IPS-20b (cell line): ENCODE measurements around the gene ALDH16A1.

Experiments used
- H3K27ac ChIP-seq: one replicate; pipeline ENCODE4 v1.5.1; 2013; ENCODE audit warnings: low read length
- H3K27me3 ChIP-seq: 2 replicates; pipeline ENCODE4 v1.6.1; 2013; ENCODE audit warnings: mild to moderate bottlenecking, low read length, inconsistent platforms; ENCODE audit not compliant: insufficient read depth
- H3K36me3 ChIP-seq: 2 replicates; pipeline ENCODE4 v1.6.1; 2013; ENCODE audit warnings: low read depth, mild to moderate bottlenecking, inconsistent platforms, low read length, moderate library complexity; ENCODE audit not compliant: insufficient read depth
- H3K4me1 ChIP-seq: 2 replicates; pipeline ENCODE4 v1.6.1; 2013; ENCODE audit warnings: mild to moderate bottlenecking, control low read depth, inconsistent platforms, low read length, moderate library complexity; ENCODE audit not compliant: insufficient read depth
- H3K4me3 ChIP-seq: 2 replicates; pipeline ENCODE4 v1.5.1; 2013; ENCODE audit warnings: mild to moderate bottlenecking, low read length, inconsistent platforms
- H3K9ac ChIP-seq: 2 replicates; pipeline ENCODE4 v1.6.1; 2013; ENCODE audit warnings: low read depth, mild to moderate bottlenecking, inconsistent platforms, low read length, moderate library complexity
- H3K9me3 ChIP-seq: 2 replicates; pipeline ENCODE4 v1.6.1; 2013; ENCODE audit warnings: mild to moderate bottlenecking, low read depth, low read length, inconsistent platforms; ENCODE audit not compliant: insufficient read depth

The ALDH16A1 gene

GRCh38 chr19:49486710-49487276 lies 33.8 kb downstream of the ALDH16A1 start:
- no peaks in the 10 kb centered on the region for H3K9me3 ChIP-seq
- H3K36me3 ChIP-seq, result peaks cover 43% of the 10 kb centered on the region
- H3K4me1 ChIP-seq, result peaks cover 5% of the 10 kb centered on the region
- H3K4me3 ChIP-seq, result no peak overlapping the region
- 0 out of 2 replicates have a peak overlapping the region, but pooled peaks have one; percentile 34 for H3K9ac ChIP-seq
- H3K27me3 ChIP-seq, result no peaks in the 10 kb centered on the region
- no peak overlapping the region for H3K27ac ChIP-seq

- Histone ChIP-seq H3K4me1 (peaks cover 5% of the 10 kb centered on the region), H3K36me3 (peaks cover 49% of the 10 kb centered on the region), H3K9ac (peak within 1 kb of the TSS; percentile 100), H3K4me3 (peak within 1 kb of the TSS; percentile 94), H3K27ac (peak within 1 kb of the TSS; percentile 98), H3K9me3 (no peaks in the 10 kb centered on the region), H3K27me3 (no peaks in the 10 kb centered on the region)
Measured at GRCh38 chr19:49487277-49488045, 34.4 kb downstream of the ALDH16A1 start, which contains the start of gene RPL13A. RPL13A (plus strand) TSS chr19:49487608; CDS start chr19:49487630, 22 bp downstream.

GRCh38 chr19:49488046-49488862 lies 35.2 kb downstream of the ALDH16A1 start:
- peaks cover 54% of the 10 kb centered on the region for H3K36me3 ChIP-seq
- peak overlapping the region; percentile 94 for H3K4me3 ChIP-seq
- H3K4me1 ChIP-seq, result peaks cover 5% of the 10 kb centered on the region

GRCh38 chr19:49488863-49489537 lies 36.0 kb downstream of the ALDH16A1 start:
- Histone ChIP-seq H3K4me1 (peaks cover 5% of the 10 kb centered on the region), H3K27ac (peak overlapping the region; percentile 98), H3K27me3 (no peaks in the 10 kb centered on the region), H3K9me3 (no peaks in the 10 kb centered on the region), H3K4me3 (peak overlapping the region; percentile 94), H3K36me3 (peaks cover 54% of the 10 kb centered on the region), H3K9ac (peak overlapping the region; percentile 100)

More at GRCh38 chr19:49488046-49488862, 35.2 kb downstream of the ALDH16A1 start:
- peak overlapping the region; percentile 98 for H3K27ac ChIP-seq
- no peaks in the 10 kb centered on the region for H3K9me3 ChIP-seq
- H3K27me3 ChIP-seq, result no peaks in the 10 kb centered on the region
- H3K9ac ChIP-seq, result peak overlapping the region; percentile 100

GRCh38 chr19:49489601-49490167 lies 36.7 kb downstream of the ALDH16A1 start:
- H3K9ac ChIP-seq, result peak overlapping the region; percentile 100
- peaks cover 5% of the 10 kb centered on the region for H3K4me1 ChIP-seq
- no peaks in the 10 kb centered on the region for H3K9me3 ChIP-seq
- H3K27me3 ChIP-seq, result no peaks in the 10 kb centered on the region
- H3K27ac ChIP-seq, result peak overlapping the region; percentile 98
- H3K4me3 ChIP-seq, result peak overlapping the region; percentile 94
- H3K36me3 ChIP-seq, result peaks cover 54% of the 10 kb centered on the region

GRCh38 chr19:49490287-49491029 lies 37.4 kb downstream of the ALDH16A1 start:
- Histone ChIP-seq H3K4me3 (peak overlapping the region; percentile 94; the same call in 1 of the 2 replicates), H3K27me3 (no peaks in the 10 kb centered on the region)

GRCh38 chr19:49491030-49491803 lies 38.2 kb downstream of the ALDH16A1 start:
- H3K9me3 ChIP-seq, result no peaks in the 10 kb centered on the region
- H3K4me1 ChIP-seq, result peaks cover 5% of the 10 kb centered on the region
- H3K27me3 ChIP-seq, result no peaks in the 10 kb centered on the region
- no peak overlapping the region for H3K27ac ChIP-seq
- peaks cover 54% of the 10 kb centered on the region for H3K36me3 ChIP-seq
- no peak overlapping the region for H3K4me3 ChIP-seq
- no peak overlapping the region; the same call in 1 of the 2 replicates for H3K9ac ChIP-seq

More at GRCh38 chr19:49490287-49491029, 37.4 kb downstream of the ALDH16A1 start:
- Histone ChIP-seq H3K4me1 (peaks cover 5% of the 10 kb centered on the region), H3K9ac (peak overlapping the region; percentile 100), H3K9me3 (no peaks in the 10 kb centered on the region), H3K27ac (peak overlapping the region; percentile 98), H3K36me3 (peaks cover 54% of the 10 kb centered on the region)

- Histone ChIP-seq H3K27ac (no peak overlapping the region), H3K9ac (no peak overlapping the region), H3K4me1 (peaks cover 5% of the 10 kb centered on the region), H3K9me3 (no peaks in the 10 kb centered on the region), H3K36me3 (peaks cover 60% of the 10 kb centered on the region), H3K27me3 (no peaks in the 10 kb centered on the region), H3K4me3 (no peak overlapping the region)
Measured at GRCh38 chr19:49491804-49492572, 39.0 kb downstream of the ALDH16A1 start.

GRCh38 chr19:49492573-49493405 lies 39.8 kb downstream of the ALDH16A1 start:
- Histone ChIP-seq H3K27me3 (no peaks in the 10 kb centered on the region), H3K9me3 (no peaks in the 10 kb centered on the region), H3K4me3 (no peak overlapping the region), H3K36me3 (peaks cover 65% of the 10 kb centered on the region), H3K9ac (no peak overlapping the region), H3K4me1 (peaks cover 10% of the 10 kb centered on the region), H3K27ac (no peak overlapping the region)
